ENCODE data around the gene CKS2.

- no peak for TF ChIP-seq SNAI2 (CRISPR knock-in tag; IDR thresholded peaks at IDR 0.05)
- TF ChIP-seq RARB (CRISPR knock-in tag; IDR thresholded peaks at IDR 0.05): no peak
- no peak for TF ChIP-seq CSDC2 (CRISPR knock-in tag; IDR thresholded peaks at IDR 0.05)
- no peak for TF ChIP-seq PATZ1 (CRISPR knock-in tag; IDR thresholded peaks at IDR 0.05; ENCODE audit: borderline replicate concordance)
- TF ChIP-seq ZNF70 (CRISPR knock-in tag; IDR thresholded peaks at IDR 0.05): no peak
- TF ChIP-seq CSRNP3 (CRISPR knock-in tag; IDR thresholded peaks at IDR 0.05): no peak
- TF ChIP-seq TSHZ2 (CRISPR knock-in tag; IDR thresholded peaks at IDR 0.05): no peak
- TF ChIP-seq POU6F1 (CRISPR knock-in tag; IDR thresholded peaks at IDR 0.05; ENCODE audit: borderline replicate concordance, low read depth): no peak
- TF ChIP-seq ISL1 (CRISPR knock-in tag; IDR thresholded peaks at IDR 0.05): no peak
Observed at GRCh38 chr9:89319015-89319905, 8.3 kb downstream of the CKS2 start.

All from SK-N-SH treated with all-trans-retinoic acid at 6 μM for 48 hours (cell line).